ENCODE data around the gene DCDC2. TPM values are rescaled to one million over a fixed set of nuclear protein-coding genes. Genes with fewer than 3 reads are reported as not detected.

DCDC2 gene
- total and polyA plus RNA-seq, 2 donors (not counting 1 experiment from before 2014, with no cell fraction given) = not detected

DNA sequence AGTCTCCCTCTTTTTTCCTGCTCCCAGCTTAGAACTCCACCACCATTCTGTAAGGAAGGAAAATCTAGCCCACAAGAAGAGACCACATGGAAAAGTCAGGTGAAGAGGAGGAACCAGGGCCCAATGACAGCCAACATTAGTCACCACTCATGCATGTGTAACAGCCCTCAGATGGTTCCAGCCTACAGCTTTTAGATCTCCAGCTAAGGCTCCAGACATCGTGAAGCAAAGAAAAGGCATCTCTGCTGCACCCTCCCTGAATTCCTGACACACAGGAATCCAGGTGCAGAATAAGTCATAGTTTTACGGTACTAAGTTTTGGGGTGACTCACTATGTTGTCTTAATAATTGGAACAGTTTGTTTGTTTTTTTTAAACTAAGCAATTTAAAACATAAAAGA, 25.5 kb downstream of the DCDC2 start:
- Mint-ChIP-seq H3K27me3 (peaks cover 24% of the 10 kb centered on the region), H3K9me3 (ENCODE audit: insufficient read depth) (no peaks in the 10 kb centered on the region), H3K4me1 (no peaks in the 10 kb centered on the region), H3K4me3 (no peak overlapping the region), H3K27ac (no peak overlapping the region)
- peaks cover 0 to 1% (median 0%) of the 10 kb centered on the region in 3 donors for H3K9me3 ChIP-seq (ENCODE audit: control extremely low read depth in 1 of 3, control insufficient read depth in 2 of 3, insufficient read depth in 1 of 3, low read length in 2 of 3)
- no peaks in the 10 kb centered on the region for H3K4me1 ChIP-seq (ENCODE audit: control insufficient read depth in 2 of 2, insufficient read depth in 2 of 2, low read length in 2 of 2)
- no peak overlapping the region for H3K9ac ChIP-seq (ENCODE audit: low read length)
- no CpG with 5 or more reads among the region's 2 CpGs for WGBS (ENCODE audit: insufficient coverage)
- ChIA-PET CTCF (no interaction called here), POLR2A (no interaction called here)
- no peak for ATAC-seq (ENCODE audit: low read depth)
- H3K79me2 ChIP-seq (ENCODE audit: control insufficient read depth, insufficient read depth, low read length) = no peaks in the 10 kb centered on the region
- H2AFZ ChIP-seq (ENCODE audit: insufficient read depth, low read depth, low read length, poor library complexity, severe bottlenecking) = no peak overlapping the region
- no peaks in the 10 kb centered on the region for H4K20me1 ChIP-seq (ENCODE audit: control insufficient read depth, insufficient read depth, low read length, poor library complexity, severe bottlenecking)
- TF ChIP-seq EZH2 (IDR thresholded peaks at IDR 0.05; ENCODE audit: borderline replicate concordance, insufficient read depth, low read depth, low read length, poor library complexity, severe bottlenecking) = no peak
- TF ChIP-seq, protein P1, sequence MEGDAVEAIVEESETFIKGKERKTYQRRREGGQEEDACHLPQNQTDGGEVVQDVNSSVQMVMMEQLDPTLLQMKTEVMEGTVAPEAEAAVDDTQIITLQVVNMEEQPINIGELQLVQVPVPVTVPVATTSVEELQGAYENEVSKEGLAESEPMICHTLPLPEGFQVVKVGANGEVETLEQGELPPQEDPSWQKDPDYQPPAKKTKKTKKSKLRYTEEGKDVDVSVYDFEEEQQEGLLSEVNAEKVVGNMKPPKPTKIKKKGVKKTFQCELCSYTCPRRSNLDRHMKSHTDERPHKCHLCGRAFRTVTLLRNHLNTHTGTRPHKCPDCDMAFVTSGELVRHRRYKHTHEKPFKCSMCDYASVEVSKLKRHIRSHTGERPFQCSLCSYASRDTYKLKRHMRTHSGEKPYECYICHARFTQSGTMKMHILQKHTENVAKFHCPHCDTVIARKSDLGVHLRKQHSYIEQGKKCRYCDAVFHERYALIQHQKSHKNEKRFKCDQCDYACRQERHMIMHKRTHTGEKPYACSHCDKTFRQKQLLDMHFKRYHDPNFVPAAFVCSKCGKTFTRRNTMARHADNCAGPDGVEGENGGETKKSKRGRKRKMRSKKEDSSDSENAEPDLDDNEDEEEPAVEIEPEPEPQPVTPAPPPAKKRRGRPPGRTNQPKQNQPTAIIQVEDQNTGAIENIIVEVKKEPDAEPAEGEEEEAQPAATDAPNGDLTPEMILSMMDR (IDR thresholded peaks at IDR 0.05) = no peak
- no peak overlapping the region for H3K4me2 ChIP-seq (replicated peaks; ENCODE audit: low read depth, low read length, poor library complexity, severe bottlenecking)
- H3K4me3 ChIP-seq (ENCODE audit: control extremely low read depth in 1 of 5, extremely low read depth in 1 of 5, insufficient read depth in 1 of 5, low read depth in 2 of 5, low read length in 4 of 5) = no peak overlapping the region
- intact Hi-C loops (cut with micrococcal nuclease) = no loop called here
- H3K36me3 ChIP-seq (replicated peaks in 1 of 2; ENCODE audit: control extremely low read depth in 1 of 2, control insufficient read depth in 1 of 2, extremely low read depth in 1 of 2, insufficient read depth in 2 of 2, low read length in 1 of 2) = no peaks in the 10 kb centered on the region
- DNase-seq = no peak
- no peaks in the 10 kb centered on the region for H3K27me3 ChIP-seq (replicated peaks in 1 of 4; ENCODE audit: control extremely low read depth in 1 of 4, control insufficient read depth in 3 of 4, insufficient read depth in 4 of 4, low read length in 3 of 4)
- no peak overlapping the region for H3K27ac ChIP-seq (ENCODE audit: low read length in 2 of 2)

DNA sequence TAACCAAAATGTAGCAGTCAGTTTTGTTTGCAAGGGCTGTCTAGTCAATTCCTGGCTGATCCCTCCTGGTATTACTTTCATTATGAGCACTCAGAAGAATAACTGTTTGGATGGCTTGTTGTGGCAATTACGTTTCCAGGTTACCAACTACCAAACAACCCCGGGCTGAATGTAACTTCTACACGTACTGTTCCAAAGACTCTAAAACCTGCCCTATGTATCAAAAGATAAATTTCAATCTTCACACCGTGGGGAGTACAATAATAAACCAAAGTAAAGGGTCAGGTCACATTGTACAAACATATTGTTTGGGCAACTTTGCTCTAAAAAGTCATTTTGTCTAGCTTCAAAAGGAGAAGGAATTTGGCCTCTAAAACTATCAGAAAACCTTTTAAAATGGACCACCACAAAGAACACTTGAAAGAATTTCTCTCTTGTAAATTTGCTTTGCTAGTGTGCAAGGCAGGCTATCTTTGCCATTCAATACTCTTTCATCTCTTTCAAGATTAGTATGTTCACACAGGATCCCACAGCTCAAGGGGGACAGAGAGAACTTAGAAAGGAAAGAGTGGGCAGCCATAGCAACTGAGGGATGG, 27.6 kb downstream of the DCDC2 start:
- H3K4me1 Mint-ChIP-seq = no peaks in the 10 kb centered on the region
- Histone ChIP-seq H2AFZ (ENCODE audit: insufficient read depth, low read depth, low read length, poor library complexity, severe bottlenecking) (no peak overlapping the region), H3K9ac (ENCODE audit: low read length) (no peak overlapping the region), H3K79me2 (ENCODE audit: control insufficient read depth, insufficient read depth, low read length) (no peaks in the 10 kb centered on the region), H3K4me1 (ENCODE audit: control insufficient read depth in 2 of 2, insufficient read depth in 2 of 2, low read length in 2 of 2) (no peaks in the 10 kb centered on the region), H3K27ac (ENCODE audit: low read length in 2 of 2) (no peak overlapping the region), H3K27me3 (replicated peaks in 1 of 4; ENCODE audit: control extremely low read depth in 1 of 4, control insufficient read depth in 3 of 4, insufficient read depth in 4 of 4, low read length in 3 of 4) (no peaks in the 10 kb centered on the region), H3K9me3 (ENCODE audit: control extremely low read depth in 1 of 3, control insufficient read depth in 2 of 3, insufficient read depth in 1 of 3, low read length in 2 of 3) (no peaks in the 10 kb centered on the region), H3K36me3 (replicated peaks in 1 of 2; ENCODE audit: control extremely low read depth in 1 of 2, control insufficient read depth in 1 of 2, extremely low read depth in 1 of 2, insufficient read depth in 2 of 2, low read length in 1 of 2) (no peaks in the 10 kb centered on the region), H3K4me2 (replicated peaks; ENCODE audit: low read depth, low read length, poor library complexity, severe bottlenecking) (no peak overlapping the region), H4K20me1 (ENCODE audit: control insufficient read depth, insufficient read depth, low read length, poor library complexity, severe bottlenecking) (no peaks in the 10 kb centered on the region), H3K4me3 (ENCODE audit: control extremely low read depth in 1 of 5, extremely low read depth in 1 of 5, insufficient read depth in 1 of 5, low read depth in 2 of 5, low read length in 4 of 5) (no peak overlapping the region)
- H3K27me3 Mint-ChIP-seq = peaks cover 24% of the 10 kb centered on the region
- TF ChIP-seq, protein P1 (IDR thresholded peaks at IDR 0.05) = no peak
- ChIA-PET POLR2A (no interaction called here), CTCF (no interaction called here)
- no peak overlapping the region for H3K27ac Mint-ChIP-seq
- no peak overlapping the region for H3K4me3 Mint-ChIP-seq
- H3K9me3 Mint-ChIP-seq (ENCODE audit: insufficient read depth) = no peaks in the 10 kb centered on the region
- no peak for DNase-seq
- no peak for ATAC-seq (ENCODE audit: low read depth)
- intact Hi-C loops (cut with micrococcal nuclease) = no loop called here
- WGBS (ENCODE audit: insufficient coverage) = no CpG with 5 or more reads among the region's 4 CpGs
